ENCODE results near the gene FES.

Gene FES

GRCh38 chr15:90864507-90864906 is 19.8 kb upstream of the FES start:
- TF ChIP-seq CREB1 (IDR thresholded peaks at IDR 0.05; ENCODE audit: low read depth), result no peak
- TF ChIP-seq USF1 (IDR thresholded peaks at IDR 0.05), result no peak
- no peak for TF ChIP-seq EP300 (IDR thresholded peaks at IDR 0.05; ENCODE audit: borderline replicate concordance)
- no peak for TF ChIP-seq ZBTB7A (IDR thresholded peaks at IDR 0.05; ENCODE audit: low read depth)
- TF ChIP-seq RAD21 (IDR thresholded peaks at IDR 0.05; ENCODE audit: low read depth), result no peak
- TF ChIP-seq YY1 (IDR thresholded peaks at IDR 0.05; ENCODE audit: low read depth), result no peak
- no peak for TF ChIP-seq NFIC (IDR thresholded peaks at IDR 0.05)

DNA sequence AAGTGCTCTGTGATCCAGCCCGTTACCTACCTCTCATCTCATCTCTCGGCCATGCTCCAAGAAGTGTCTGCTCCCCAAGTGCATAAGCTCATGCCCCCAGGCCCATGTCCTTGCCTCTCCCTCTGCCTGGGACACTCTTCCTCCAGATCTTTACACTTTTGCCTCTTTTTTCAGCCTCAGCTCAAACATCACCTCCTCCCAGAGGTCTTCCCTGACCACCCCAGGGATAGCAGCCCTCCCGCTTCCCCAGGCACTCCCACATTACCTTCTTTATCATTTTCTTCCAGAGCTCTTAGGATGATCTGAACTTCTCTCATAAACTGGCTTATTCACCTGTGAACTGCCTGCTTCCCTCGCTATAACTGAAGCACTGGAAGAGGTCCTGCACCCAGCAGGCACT is 18.6 kb upstream of the FES start:
- no peak for TF ChIP-seq CEBPB (IDR thresholded peaks at IDR 0.05)
- TF ChIP-seq RAD21 (IDR thresholded peaks at IDR 0.05; ENCODE audit: low read depth), result no peak
- no peak for TF ChIP-seq USF1 (IDR thresholded peaks at IDR 0.05)
- TF ChIP-seq NFIC (IDR thresholded peaks at IDR 0.05), result no peak
- no peak for TF ChIP-seq EP300 (IDR thresholded peaks at IDR 0.05; ENCODE audit: borderline replicate concordance)
- TF ChIP-seq TAF1 (IDR thresholded peaks at IDR 0.05; ENCODE audit: low read depth), result no peak
- no peak for TF ChIP-seq FOXM1 (IDR thresholded peaks at IDR 0.05; ENCODE audit: borderline replicate concordance, low read depth)
- TF ChIP-seq TEAD4 (IDR thresholded peaks at IDR 0.05), result no peak
- TF ChIP-seq, protein P1, sequence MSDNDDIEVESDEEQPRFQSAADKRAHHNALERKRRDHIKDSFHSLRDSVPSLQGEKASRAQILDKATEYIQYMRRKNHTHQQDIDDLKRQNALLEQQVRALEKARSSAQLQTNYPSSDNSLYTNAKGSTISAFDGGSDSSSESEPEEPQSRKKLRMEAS (IDR thresholded peaks at IDR 0.05), result no peak

- TF ChIP-seq EGR1 (IDR thresholded peaks at IDR 0.05), result no peak
These were observed 18.1 kb upstream of the FES start for GRCh38 chr15:90866161-90866715.

DNA sequence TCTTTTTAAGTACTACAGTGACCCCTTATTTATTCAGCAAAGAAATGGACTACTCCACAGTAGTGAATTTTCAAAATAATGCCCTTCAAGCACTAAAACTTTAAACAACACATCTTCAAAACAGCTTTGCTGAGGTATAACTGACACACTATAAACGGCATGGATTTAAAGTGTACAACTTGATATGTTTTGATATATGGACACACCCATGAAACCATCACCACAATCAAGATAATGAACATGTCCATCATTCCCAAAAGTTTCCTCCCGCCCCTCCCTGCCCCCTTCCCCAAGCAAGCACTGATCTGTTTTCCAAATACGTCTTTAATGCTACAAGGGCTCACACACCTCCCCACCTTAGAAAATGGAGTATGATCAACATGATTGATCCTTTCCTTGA is 17.5 kb upstream of the FES start:
- TF ChIP-seq EGR1 (IDR thresholded peaks at IDR 0.05) (no peak), YY1 (IDR thresholded peaks at IDR 0.05; ENCODE audit: low read depth) (no peak), FOXM1 (IDR thresholded peaks at IDR 0.05; ENCODE audit: borderline replicate concordance, low read depth) (no peak), RAD21 (IDR thresholded peaks at IDR 0.05; ENCODE audit: low read depth) (no peak), CEBPB (IDR thresholded peaks at IDR 0.05) (no peak)
- TF ChIP-seq, protein P1 (IDR thresholded peaks at IDR 0.05), result no peak

DNA sequence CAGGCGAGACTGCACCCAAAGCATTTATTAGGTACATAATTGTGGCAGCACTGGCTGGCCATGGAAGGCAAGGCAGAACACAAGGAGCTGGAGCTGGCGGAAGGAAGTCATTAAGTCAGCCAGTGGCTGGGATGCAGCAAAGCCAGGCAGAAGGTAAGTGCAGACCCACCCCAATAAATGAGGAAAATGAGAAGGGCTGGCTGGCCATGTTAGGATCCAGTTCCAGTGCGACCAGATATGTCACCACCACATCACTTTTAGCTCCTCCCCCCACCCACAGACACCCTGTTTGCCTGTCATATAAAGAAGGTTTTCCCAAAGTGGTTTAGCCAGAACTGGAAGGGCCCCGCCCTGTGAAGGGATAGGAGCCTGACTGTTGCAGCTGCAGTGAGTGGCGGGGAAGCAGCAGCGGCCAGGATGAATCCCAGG is 16.0 kb upstream of the FES start, which contains the start of gene FURIN:
Gene FURIN (plus strand): TSS at position 328 of the 429 bp plus-strand sequence. CDS start 7,153 bp downstream, outside the sequence.
- TF ChIP-seq NFIC (IDR thresholded peaks at IDR 0.05) (no peak), EGR1 (IDR thresholded peaks at IDR 0.05) (0 out of 2 replicates have a peak, but pooled peaks have one; percentile 6), TEAD4 (IDR thresholded peaks at IDR 0.05) (no peak), EP300 (IDR thresholded peaks at IDR 0.05; ENCODE audit: borderline replicate concordance) (no peak), ZBTB7A (IDR thresholded peaks at IDR 0.05; ENCODE audit: low read depth) (no peak), USF1 (IDR thresholded peaks at IDR 0.05) (no peak), TCF12 (IDR thresholded peaks at IDR 0.05; ENCODE audit: low read depth) (no peak)
- TF ChIP-seq, protein P2, sequence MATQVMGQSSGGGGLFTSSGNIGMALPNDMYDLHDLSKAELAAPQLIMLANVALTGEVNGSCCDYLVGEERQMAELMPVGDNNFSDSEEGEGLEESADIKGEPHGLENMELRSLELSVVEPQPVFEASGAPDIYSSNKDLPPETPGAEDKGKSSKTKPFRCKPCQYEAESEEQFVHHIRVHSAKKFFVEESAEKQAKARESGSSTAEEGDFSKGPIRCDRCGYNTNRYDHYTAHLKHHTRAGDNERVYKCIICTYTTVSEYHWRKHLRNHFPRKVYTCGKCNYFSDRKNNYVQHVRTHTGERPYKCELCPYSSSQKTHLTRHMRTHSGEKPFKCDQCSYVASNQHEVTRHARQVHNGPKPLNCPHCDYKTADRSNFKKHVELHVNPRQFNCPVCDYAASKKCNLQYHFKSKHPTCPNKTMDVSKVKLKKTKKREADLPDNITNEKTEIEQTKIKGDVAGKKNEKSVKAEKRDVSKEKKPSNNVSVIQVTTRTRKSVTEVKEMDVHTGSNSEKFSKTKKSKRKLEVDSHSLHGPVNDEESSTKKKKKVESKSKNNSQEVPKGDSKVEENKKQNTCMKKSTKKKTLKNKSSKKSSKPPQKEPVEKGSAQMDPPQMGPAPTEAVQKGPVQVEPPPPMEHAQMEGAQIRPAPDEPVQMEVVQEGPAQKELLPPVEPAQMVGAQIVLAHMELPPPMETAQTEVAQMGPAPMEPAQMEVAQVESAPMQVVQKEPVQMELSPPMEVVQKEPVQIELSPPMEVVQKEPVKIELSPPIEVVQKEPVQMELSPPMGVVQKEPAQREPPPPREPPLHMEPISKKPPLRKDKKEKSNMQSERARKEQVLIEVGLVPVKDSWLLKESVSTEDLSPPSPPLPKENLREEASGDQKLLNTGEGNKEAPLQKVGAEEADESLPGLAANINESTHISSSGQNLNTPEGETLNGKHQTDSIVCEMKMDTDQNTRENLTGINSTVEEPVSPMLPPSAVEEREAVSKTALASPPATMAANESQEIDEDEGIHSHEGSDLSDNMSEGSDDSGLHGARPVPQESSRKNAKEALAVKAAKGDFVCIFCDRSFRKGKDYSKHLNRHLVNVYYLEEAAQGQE (IDR thresholded peaks at IDR 0.05; ENCODE audit: low read depth), result no peak

GRCh38 chr15:90869140-90869541 is 15.2 kb upstream of the FES start:
- no peak for TF ChIP-seq EP300 (IDR thresholded peaks at IDR 0.05; ENCODE audit: borderline replicate concordance)
- no peak for TF ChIP-seq TCF12 (IDR thresholded peaks at IDR 0.05; ENCODE audit: low read depth)
- no peak for TF ChIP-seq TEAD4 (IDR thresholded peaks at IDR 0.05)
- TF ChIP-seq, protein P2 (IDR thresholded peaks at IDR 0.05; ENCODE audit: low read depth), result no peak
- TF ChIP-seq ZBTB7A (IDR thresholded peaks at IDR 0.05; ENCODE audit: low read depth), result no peak

All from Ishikawa (cell line).